Measurements from ENCODE around the gene CCNYL1. TPM values are rescaled to one million over a fixed set of nuclear protein-coding genes. Genes with fewer than 3 reads are reported as not detected.

Gene CCNYL1
- total RNA-seq, 1 donor, result 24.6 TPM

GRCh38 chr2:207697411-207697810 lies 14.0 kb upstream of the CCNYL1 start:
- H3K4me3 ChIP-seq (ENCODE audit: low read depth, low read length), result no peak overlapping the region
- peak; percentile 50 for DNase-seq (ENCODE audit: low read depth)
- TF ChIP-seq, protein P1, sequence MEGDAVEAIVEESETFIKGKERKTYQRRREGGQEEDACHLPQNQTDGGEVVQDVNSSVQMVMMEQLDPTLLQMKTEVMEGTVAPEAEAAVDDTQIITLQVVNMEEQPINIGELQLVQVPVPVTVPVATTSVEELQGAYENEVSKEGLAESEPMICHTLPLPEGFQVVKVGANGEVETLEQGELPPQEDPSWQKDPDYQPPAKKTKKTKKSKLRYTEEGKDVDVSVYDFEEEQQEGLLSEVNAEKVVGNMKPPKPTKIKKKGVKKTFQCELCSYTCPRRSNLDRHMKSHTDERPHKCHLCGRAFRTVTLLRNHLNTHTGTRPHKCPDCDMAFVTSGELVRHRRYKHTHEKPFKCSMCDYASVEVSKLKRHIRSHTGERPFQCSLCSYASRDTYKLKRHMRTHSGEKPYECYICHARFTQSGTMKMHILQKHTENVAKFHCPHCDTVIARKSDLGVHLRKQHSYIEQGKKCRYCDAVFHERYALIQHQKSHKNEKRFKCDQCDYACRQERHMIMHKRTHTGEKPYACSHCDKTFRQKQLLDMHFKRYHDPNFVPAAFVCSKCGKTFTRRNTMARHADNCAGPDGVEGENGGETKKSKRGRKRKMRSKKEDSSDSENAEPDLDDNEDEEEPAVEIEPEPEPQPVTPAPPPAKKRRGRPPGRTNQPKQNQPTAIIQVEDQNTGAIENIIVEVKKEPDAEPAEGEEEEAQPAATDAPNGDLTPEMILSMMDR (IDR thresholded peaks at IDR 0.05; ENCODE audit: insufficient read depth, low read length), result no peak

GRCh38 chr2:207698301-207698700 lies 13.1 kb upstream of the CCNYL1 start:
- TF ChIP-seq, protein P1 (IDR thresholded peaks at IDR 0.05; ENCODE audit: insufficient read depth, low read length), result no peak
- no peak overlapping the region for H3K4me3 ChIP-seq (ENCODE audit: low read depth, low read length)
- no peak for DNase-seq (ENCODE audit: low read depth)

GRCh38 chr2:207704078-207704477 lies 7.4 kb upstream of the CCNYL1 start:
- H3K4me3 ChIP-seq (ENCODE audit: low read depth, low read length), result no peak overlapping the region
- DNase-seq (ENCODE audit: low read depth), result peak; percentile 49
- TF ChIP-seq, protein P1 (IDR thresholded peaks at IDR 0.05; ENCODE audit: insufficient read depth, low read length), result no peak

DNA sequence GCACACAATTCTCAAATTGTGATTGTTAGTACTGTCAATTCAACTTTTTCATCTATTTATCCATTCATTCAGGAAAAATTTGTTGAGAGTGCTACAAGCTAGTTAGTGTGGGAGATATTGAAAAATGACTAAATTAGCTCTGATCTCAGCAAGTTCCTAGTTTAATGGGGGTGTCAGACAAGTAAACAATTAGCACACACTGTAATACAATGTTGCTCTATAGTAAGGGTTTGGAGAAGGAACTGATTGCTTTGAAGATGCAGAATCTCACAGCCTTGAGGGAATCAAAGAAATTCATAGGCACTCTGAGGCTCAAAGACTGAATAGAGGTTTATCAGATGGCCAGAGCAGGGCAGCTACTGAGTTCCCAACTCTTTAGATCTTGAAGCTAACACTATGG lies 6.8 kb upstream of the CCNYL1 start:
- TF ChIP-seq, protein P1 (IDR thresholded peaks at IDR 0.05; ENCODE audit: insufficient read depth, low read length), result no peak
- H3K4me3 ChIP-seq (ENCODE audit: low read depth, low read length), result no peak overlapping the region
- DNase-seq (ENCODE audit: low read depth), result no peak

- peak; percentile 44 for DNase-seq (ENCODE audit: low read depth)
- H3K4me3 ChIP-seq (ENCODE audit: low read depth, low read length), result no peak overlapping the region
- TF ChIP-seq, protein P1 (IDR thresholded peaks at IDR 0.05; ENCODE audit: insufficient read depth, low read length), result no peak
These were observed 4.2 kb upstream of the CCNYL1 start for GRCh38 chr2:207706936-207707860.

GRCh38 chr2:207711750-207712530 lies 500 bp downstream of the CCNYL1 start:
- DNase-seq (ENCODE audit: low read depth), result peak; percentile 39
- H3K4me3 ChIP-seq (ENCODE audit: low read depth, low read length), result peak overlapping the region; percentile 85
- TF ChIP-seq, protein P1 (IDR thresholded peaks at IDR 0.05; ENCODE audit: insufficient read depth, low read length), result no peak

Measured in fibroblast of the aortic adventitia (primary cell).